HepG2 (cell line): ENCODE data around the gene TRIM66. TPM values are rescaled to one million over a fixed set of nuclear protein-coding genes. Genes with fewer than 3 reads are reported as not detected.
A peak's percentile ranks its signal among the peaks of the same experiment; 100 is the strongest.

ENCODE experiments used
- HES4 ChIP-seq: sonication (generic); formaldehyde crosslinking; IDR thresholded peaks from 2 replicates; pipeline ENCODE4 v1.9.0; 2021; ENCODE audit warnings: mild to moderate bottlenecking, missing genetic modification reagents, borderline replicate concordance
- NKX3-1 ChIP-seq: sonication (generic); formaldehyde crosslinking; IDR thresholded peaks from 2 replicates; pipeline ENCODE4 v1.5.0; 2020; ENCODE audit warnings: missing genetic modification reagents
- NR2F1 ChIP-seq, 2 experiments: fragments of 450-650 bp in 1 of 2; formaldehyde crosslinking in 1 of 2; IDR thresholded peaks; 2 replicates each; pipeline versions ENCODE4 v1.5.0 to v1.6.1; 2016 to 2020; ENCODE audit warnings: mild to moderate bottlenecking in 1 of 2, missing compliant biosample characterization in 1 of 2, missing genetic modification reagents in 1 of 2, moderate library complexity in 1 of 2
- PLRG1 ChIP-seq: fragments of 450-650 bp; conservative IDR thresholded peaks from 2 replicates; pipeline ENCODE4 v1.6.1; 2016
- SOX13 ChIP-seq, 3 experiments: fragments of 450-650 bp in 1 of 3; sonication (generic) in 1 of 3; formaldehyde crosslinking in 1 of 3; IDR thresholded peaks in 2 of 3; conservative IDR thresholded peaks in 1 of 3; 2 replicates each; pipeline versions ENCODE4 v1.5.0 to v1.6.1; 2016 to 2020; ENCODE audit warnings: antibody characterized with exemption in 1 of 3, mild to moderate bottlenecking in 1 of 3, missing compliant biosample characterization in 1 of 3, missing genetic modification reagents in 1 of 3, moderate library complexity in 1 of 3
- ZBTB1 ChIP-seq: sonication (generic); formaldehyde crosslinking; IDR thresholded peaks from 2 replicates; pipeline ENCODE4 v1.4.0; 2020; ENCODE audit warnings: missing genetic modification reagents, borderline replicate concordance
- ZBTB8A ChIP-seq: sonication (generic); formaldehyde crosslinking; IDR thresholded peaks from 2 replicates; pipeline ENCODE4 v1.4.0; 2020; ENCODE audit warnings: mild to moderate bottlenecking, low read depth, missing genetic modification reagents, borderline replicate concordance
- ZFP1 ChIP-seq: IDR thresholded peaks from 2 replicates; pipeline ENCODE4 v1.6.1; 2016
- ZNF10 ChIP-seq: sonication (generic); formaldehyde crosslinking; IDR thresholded peaks from 2 replicates; pipeline ENCODE4 v1.4.0; 2020; ENCODE audit warnings: mild to moderate bottlenecking, low read depth, missing genetic modification reagents, borderline replicate concordance
- ZNF12 ChIP-seq: sonication (generic); formaldehyde crosslinking; IDR thresholded peaks from 2 replicates; pipeline ENCODE4 v1.5.0; 2020; ENCODE audit warnings: missing genetic modification reagents
- ZNF567 ChIP-seq: sonication (generic); formaldehyde crosslinking; IDR thresholded peaks from 2 replicates; pipeline ENCODE4 v1.8.1; 2023; ENCODE audit warnings: mild to moderate bottlenecking, missing genetic modification reagents, borderline replicate concordance
- ZSCAN9 ChIP-seq: IDR thresholded peaks from 2 replicates; pipeline ENCODE4 v1.6.1; 2016; ENCODE audit warnings: borderline replicate concordance
- polyA plus RNA-seq, 8 experiments: library from polyadenylated mRNA; depleted of rRNA in 3 of 8; stranded (reverse) in 7 of 8; unstranded in 1 of 8; fragments of >200 nt; fragmentation: Illumina TruSeq in 4 of 8; extraction: Trizol in 4 of 8; gene quantifications; 2 replicates each; pipeline versions ENCODE4 v1.2.1 to v1.2.3, GENCODE V29; 2011 to 2016; ENCODE audit warnings: low read depth in 4 of 8, missing spikeins in 1 of 8, mixed read lengths in 1 of 8; ENCODE audit not compliant: insufficient read depth in 1 of 8
- total RNA-seq, 5 experiments: library from RNA; depleted of rRNA; stranded (reverse); fragments of >200 nt; fragmentation: Illumina TruSeq; extraction: Trizol; gene quantifications; 2 replicates each; pipeline ENCODE4 v1.2.3, GENCODE V29; 2016; ENCODE audit warnings: low read depth in 1 of 5
- TF ChIP-seq, protein P1 (sequence below): IDR thresholded peaks from 2 replicates; pipeline ENCODE4 v1.6.1; 2016; ENCODE audit warnings: control low read depth
- TF ChIP-seq, protein P2 (sequence below): IDR thresholded peaks from 2 replicates; pipeline ENCODE4 v1.6.1; 2016; ENCODE audit warnings: missing compliant biosample characterization, missing genetic modification reagents, borderline replicate concordance
- TF ChIP-seq, protein P3 (sequence below): sonication (generic); formaldehyde crosslinking; IDR thresholded peaks from one replicate; pipeline ENCODE4 v1.5.1; 2020; ENCODE audit warnings: mild to moderate bottlenecking, missing genetic modification reagents; ENCODE audit errors: not compliant biosample characterization
- TF ChIP-seq, protein P4 (sequence below): sonication (generic); formaldehyde crosslinking; IDR thresholded peaks from 2 replicates; pipeline ENCODE4 v1.4.0; 2020; ENCODE audit warnings: missing genetic modification reagents, borderline replicate concordance

TRIM66 gene
- total and polyA plus RNA-seq, 2 of the 13 experiments (the other 11 are each of a cell fraction or from before 2014, with no cell fraction given): 4.9 to 6.1 TPM

DNA sequence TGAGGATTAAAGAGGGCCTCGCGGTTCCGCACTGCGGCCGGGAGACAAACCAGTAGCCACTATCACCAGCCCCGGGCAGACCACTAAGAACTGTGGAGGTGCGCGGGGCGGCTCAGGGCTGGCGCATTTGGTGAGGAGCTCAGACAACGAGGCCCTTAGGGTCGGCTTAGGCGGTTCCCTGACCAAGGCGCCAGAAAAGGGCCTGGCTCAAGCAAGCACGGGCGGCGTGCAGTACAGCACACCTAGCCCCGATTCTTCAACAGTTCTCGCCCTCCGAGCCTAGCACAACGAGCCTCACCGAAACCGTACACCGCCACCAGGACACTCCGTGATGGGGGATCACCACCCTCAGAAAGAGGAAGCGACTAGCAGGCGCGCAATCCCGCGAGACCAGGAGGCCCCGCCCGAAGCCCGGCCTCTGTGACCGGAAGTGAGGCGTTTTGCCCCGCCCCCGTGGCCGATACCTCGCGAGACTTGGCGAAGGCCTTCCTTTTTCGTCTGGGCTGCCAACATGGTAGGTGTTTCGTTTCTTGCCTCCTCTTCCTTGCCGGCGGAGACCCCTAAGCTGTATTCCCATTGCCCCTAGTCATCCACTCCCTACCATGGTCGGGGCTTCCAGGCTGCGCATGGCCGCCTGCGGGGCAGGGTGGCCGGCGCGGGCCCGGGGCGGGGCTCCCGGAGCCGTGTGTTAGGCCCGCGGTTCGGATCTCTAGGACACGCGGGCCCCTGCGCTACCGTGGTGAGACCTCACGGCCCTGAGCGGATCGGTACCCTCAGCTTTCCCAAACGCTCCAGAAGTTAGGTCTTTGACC is at the start of gene TRIM66, which contains the start of gene RPL27A (continued):
- TF ChIP-seq, protein P1, sequence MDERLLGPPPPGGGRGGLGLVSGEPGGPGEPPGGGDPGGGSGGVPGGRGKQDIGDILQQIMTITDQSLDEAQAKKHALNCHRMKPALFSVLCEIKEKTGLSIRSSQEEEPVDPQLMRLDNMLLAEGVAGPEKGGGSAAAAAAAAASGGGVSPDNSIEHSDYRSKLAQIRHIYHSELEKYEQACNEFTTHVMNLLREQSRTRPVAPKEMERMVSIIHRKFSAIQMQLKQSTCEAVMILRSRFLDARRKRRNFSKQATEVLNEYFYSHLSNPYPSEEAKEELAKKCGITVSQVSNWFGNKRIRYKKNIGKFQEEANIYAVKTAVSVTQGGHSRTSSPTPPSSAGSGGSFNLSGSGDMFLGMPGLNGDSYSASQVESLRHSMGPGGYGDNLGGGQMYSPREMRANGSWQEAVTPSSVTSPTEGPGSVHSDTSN (CRISPR knock-in tag): no peak
- no peak for TF ChIP-seq ZNF10 (CRISPR knock-in tag)
- TF ChIP-seq, protein P2, sequence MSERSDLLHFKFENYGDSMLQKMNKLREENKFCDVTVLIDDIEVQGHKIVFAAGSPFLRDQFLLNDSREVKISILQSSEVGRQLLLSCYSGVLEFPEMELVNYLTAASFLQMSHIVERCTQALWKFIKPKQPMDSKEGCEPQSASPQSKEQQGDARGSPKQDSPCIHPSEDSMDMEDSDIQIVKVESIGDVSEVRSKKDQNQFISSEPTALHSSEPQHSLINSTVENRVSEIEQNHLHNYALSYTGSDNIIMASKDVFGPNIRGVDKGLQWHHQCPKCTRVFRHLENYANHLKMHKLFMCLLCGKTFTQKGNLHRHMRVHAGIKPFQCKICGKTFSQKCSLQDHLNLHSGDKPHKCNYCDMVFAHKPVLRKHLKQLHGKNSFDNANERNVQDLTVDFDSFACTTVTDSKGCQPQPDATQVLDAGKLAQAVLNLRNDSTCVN (CRISPR knock-in tag): peak; percentile 32; the same call in 1 of the 2 replicates
- no peak for TF ChIP-seq ZBTB8A
- no peak for TF ChIP-seq ZSCAN9
- peak; percentile 60 for TF ChIP-seq NKX3-1 (CRISPR knock-in tag)
- no peak for TF ChIP-seq NR2F1 (CRISPR knock-in tag; IDR thresholded peaks at IDR 0.05)
- TF ChIP-seq HES4: no peak
- TF ChIP-seq ZNF567: no peak
- TF ChIP-seq PLRG1: no peak
- no peak for TF ChIP-seq ZBTB1 (CRISPR knock-in tag)
- TF ChIP-seq, protein P3, sequence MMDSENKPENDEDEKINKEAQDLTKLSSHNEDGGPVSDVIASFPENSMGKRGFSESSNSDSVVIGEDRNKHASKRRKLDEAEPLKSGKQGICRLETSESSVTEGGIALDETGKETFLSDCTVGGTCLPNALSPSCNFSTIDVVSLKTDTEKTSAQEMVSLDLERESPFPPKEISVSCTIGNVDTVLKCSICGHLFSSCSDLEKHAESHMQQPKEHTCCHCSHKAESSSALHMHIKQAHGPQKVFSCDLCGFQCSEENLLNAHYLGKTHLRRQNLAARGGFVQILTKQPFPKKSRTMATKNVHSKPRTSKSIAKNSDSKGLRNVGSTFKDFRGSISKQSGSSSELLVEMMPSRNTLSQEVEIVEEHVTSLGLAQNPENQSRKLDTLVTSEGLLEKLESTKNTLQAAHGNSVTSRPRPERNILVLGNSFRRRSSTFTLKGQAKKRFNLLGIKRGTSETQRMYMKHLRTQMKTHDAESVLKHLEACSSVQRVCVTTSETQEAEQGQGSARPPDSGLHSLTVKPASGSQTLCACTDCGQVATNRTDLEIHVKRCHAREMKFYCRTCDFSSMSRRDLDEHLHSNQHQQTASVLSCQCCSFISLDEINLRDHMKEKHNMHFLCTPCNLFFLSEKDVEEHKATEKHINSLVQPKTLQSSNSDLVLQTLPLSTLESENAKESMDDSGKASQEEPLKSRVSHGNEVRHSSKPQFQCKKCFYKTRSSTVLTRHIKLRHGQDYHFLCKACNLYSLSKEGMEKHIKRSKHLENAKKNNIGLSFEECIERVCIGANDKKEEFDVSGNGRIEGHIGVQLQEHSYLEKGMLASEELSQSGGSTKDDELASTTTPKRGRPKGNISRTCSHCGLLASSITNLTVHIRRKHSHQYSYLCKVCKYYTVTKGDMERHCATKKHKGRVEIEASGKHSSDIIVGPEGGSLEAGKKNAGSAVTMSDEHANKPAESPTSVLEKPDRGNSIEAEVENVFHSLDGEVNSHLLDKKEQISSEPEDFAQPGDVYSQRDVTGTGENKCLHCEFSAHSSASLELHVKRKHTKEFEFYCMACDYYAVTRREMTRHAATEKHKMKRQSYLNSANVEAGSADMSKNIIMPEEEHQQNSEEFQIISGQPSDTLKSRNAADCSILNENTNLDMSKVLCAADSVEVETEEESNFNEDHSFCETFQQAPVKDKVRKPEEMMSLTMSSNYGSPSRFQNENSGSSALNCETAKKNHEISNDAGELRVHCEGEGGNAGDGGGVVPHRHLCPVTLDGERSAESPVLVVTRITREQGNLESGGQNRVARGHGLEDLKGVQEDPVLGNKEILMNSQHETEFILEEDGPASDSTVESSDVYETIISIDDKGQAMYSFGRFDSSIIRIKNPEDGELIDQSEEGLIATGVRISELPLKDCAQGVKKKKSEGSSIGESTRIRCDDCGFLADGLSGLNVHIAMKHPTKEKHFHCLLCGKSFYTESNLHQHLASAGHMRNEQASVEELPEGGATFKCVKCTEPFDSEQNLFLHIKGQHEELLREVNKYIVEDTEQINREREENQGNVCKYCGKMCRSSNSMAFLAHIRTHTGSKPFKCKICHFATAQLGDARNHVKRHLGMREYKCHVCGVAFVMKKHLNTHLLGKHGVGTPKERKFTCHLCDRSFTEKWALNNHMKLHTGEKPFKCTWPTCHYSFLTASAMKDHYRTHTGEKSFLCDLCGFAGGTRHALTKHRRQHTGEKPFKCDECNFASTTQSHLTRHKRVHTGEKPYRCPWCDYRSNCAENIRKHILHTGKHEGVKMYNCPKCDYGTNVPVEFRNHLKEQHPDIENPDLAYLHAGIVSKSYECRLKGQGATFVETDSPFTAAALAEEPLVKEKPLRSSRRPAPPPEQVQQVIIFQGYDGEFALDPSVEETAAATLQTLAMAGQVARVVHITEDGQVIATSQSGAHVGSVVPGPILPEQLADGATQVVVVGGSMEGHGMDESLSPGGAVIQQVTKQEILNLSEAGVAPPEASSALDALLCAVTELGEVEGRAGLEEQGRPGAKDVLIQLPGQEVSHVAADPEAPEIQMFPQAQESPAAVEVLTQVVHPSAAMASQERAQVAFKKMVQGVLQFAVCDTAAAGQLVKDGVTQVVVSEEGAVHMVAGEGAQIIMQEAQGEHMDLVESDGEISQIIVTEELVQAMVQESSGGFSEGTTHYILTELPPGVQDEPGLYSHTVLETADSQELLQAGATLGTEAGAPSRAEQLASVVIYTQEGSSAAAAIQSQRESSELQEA: no peak
- TF ChIP-seq SOX13 (IDR thresholded peaks at IDR 0.05): no peak
- TF ChIP-seq SOX13 (CRISPR knock-in tag; conservative IDR thresholded peaks at IDR 0.05 in 1 of 2, IDR thresholded peaks at IDR 0.05 in 1 of 2): 0 out of 4 replicates have a peak, but pooled peaks of 1 of the 2 experiments have one; percentile 17
- no peak; the same call in 1 of the 2 replicates for TF ChIP-seq ZNF12 (CRISPR knock-in tag)
- no peak for TF ChIP-seq ZFP1 (CRISPR knock-in tag)
- TF ChIP-seq, protein P4, sequence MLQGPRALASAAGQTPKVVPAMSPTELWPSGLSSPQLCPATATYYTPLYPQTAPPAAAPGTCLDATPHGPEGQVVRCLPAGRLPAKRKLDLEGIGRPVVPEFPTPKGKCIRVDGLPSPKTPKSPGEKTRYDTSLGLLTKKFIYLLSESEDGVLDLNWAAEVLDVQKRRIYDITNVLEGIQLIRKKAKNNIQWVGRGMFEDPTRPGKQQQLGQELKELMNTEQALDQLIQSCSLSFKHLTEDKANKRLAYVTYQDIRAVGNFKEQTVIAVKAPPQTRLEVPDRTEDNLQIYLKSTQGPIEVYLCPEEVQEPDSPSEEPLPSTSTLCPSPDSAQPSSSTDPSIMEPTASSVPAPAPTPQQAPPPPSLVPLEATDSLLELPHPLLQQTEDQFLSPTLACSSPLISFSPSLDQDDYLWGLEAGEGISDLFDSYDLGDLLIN (CRISPR knock-in tag): 0 out of 2 replicates have a peak, but pooled peaks have one; percentile 31
